ENCODE data around the gene DRC1.

DNA sequence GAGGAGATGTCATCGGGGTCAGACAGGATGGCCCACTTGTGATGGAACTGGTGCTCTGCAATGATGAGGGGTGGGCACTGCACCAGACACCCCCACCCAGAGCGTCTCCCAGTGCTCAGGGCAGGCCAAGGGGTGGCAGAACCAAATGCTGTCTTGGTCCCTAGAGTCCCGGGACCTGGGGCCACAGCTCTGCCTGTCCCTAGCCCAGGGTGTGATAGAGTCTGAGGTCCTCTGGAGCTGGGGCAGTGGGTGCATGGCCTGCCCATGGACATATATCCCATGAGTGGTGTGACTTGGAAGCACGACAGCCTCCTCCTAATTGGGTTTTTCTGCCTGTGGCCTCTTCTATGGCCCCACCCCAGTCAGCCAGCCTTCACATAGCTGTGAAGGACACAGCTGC, 82.9 kb downstream of the DRC1 start:
- TF ChIP-seq POLR2AphosphoS5 (IDR thresholded peaks at IDR 0.05; ENCODE audit: low read depth, low read length), result no peak
- TF ChIP-seq REST (IDR thresholded peaks at IDR 0.05; ENCODE audit: insufficient read depth in 1 of 2, low read depth in 2 of 2, low read length in 2 of 2), result no peak
- no peak for TF ChIP-seq TAF1 (IDR thresholded peaks at IDR 0.05; ENCODE audit: borderline replicate concordance, insufficient read depth, low read length)
- no peak for TF ChIP-seq SIN3A (IDR thresholded peaks at IDR 0.05; ENCODE audit: borderline replicate concordance, insufficient read depth, low read length)
- TF ChIP-seq FOXP2 (optimal IDR thresholded peaks at IDR 0.05; ENCODE audit: borderline replicate concordance, extremely low read depth, extremely low read length, insufficient read depth), result no peak
